Dedifferentiated amniotic fluid mesenchymal stem cell (primary cell): ENCODE results near the gene SLC6A9.
A peak's percentile ranks its signal among the peaks of the same experiment; 100 is the strongest.

Experiments used
- DNase-seq: peaks from one replicate; pipeline ENCODE4 v3.0.0-alpha.2; 2016; ENCODE audit errors: extremely low spot score

Gene SLC6A9

DNA sequence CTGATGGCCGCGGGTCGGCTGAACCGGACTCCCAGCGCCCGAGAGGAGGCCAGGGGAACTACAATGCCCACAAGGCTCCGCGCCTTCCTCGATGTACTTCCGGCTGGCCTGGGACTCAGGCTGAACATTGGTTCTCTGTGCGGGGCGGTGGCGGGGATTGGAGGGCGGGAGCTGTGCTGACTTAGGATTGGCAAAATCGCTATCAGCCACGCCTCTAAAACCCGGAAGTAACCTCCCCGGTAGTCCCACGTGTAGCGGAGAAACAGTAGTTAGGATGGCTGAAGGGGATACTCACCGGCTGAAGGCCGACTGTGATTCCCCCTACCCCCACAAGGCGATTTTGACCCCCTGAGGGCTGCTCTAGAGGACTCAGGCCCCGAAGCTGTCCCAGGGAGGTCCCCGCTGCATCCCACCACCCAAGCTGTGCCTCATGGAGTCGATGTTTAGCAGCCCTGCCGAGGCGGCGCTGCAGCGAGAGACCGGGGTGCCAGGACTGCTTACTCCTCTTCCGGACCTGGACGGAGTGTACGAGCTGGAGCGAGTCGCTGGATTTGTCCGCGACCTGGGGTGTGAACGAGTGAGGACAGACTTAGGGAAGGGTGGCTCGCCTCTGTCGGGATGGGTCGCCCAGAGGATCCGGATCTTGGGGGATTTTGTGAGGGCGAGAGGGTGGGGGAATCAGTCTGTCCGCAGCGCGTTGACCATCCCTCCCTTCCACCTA, 61.4 kb downstream of the SLC6A9 start, which contains the start of gene DPH2:
DPH2 (plus strand) TSS at position 265 of the 721 bp plus-strand sequence; CDS start at position 431, 166 bp downstream.
- DNase-seq, result peak; percentile 97

DNA sequence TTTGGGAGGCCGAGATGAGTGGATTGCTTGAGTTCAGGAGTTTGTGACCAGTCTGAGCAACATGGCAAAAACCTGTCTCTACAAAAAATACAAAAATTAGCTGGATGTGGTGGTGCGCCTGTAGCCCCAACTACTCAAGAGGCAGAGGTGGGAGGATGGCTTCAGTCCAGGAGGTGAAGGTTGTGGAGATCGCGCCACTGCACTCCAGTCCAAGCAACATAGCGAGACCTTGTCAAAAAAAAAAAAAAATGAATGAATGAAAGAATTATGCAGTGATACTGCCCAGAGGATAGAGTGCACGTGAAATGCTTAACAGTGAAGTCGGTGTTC, 61.9 kb downstream of the SLC6A9 start:
- no peak for DNase-seq

DNA sequence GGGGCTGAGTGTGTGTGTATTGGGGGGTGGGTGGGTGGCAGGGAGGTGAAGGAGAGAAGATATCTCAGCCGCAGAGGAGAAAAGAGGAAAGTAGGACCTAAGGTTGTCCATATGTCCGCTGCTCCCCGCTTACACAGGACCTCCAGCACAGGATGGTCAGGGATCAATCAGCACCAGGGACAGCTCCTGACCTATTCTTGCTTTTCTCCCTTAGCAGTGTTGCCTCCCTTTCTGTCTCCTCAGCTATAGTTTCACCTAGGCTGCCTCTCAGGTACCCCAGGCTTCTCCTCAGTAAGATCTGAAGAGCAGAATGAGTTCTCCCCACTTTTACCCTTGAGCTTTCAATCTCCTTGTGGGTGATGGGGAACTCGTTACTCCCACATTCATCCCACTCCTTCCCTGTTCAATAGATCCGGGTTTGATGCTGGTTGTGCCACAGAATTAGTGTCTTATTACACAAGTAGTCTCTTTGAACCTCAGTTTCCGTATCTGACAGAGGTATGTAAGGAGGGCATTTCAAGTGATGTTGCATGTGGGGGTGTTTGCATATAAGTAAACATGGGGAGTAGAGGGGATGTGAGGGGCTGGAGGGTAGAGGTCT, 62.8 kb downstream of the SLC6A9 start:
- DNase-seq, result no peak

DNA sequence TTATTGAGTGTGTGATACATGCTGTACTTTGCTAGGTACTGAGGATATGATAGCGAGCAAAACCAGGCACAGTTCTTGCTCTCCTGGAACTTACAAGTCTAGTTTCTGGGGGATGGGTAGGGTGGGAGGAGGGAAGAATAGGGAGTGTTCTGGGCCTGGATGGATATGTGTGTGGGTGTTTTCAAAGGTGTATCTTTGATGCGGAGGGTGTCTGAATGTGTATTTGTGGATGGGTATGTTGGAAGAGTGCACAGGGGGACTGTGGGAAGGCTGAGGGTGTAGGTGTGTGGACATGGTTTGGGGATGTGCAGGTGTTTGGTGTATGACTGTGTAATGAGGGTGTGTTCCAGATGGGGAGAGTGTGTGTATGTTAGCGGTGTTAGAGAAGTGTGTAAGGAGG, 65.9 kb downstream of the SLC6A9 start:
- no peak for DNase-seq

DNA sequence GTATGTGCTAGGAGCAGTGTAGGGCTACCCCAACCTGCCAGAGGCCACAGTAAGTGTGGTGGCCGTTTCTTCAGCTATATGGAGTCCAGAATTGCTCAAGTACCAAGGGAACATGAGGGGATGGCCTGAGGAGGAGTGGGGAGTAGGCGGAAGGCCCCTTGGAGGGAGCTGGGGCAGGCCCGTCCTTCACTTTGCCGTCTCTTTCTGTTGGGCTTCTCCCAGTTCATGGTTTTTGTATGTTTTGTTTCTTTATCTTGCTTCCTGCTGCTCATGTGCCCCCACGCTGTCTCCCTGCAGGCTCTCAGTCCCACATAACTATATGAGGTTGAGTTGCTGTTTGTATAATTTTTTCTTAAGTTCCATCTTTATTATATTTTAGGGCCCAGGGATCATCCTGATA, 67.4 kb downstream of the SLC6A9 start:
- DNase-seq, result no peak

DNA sequence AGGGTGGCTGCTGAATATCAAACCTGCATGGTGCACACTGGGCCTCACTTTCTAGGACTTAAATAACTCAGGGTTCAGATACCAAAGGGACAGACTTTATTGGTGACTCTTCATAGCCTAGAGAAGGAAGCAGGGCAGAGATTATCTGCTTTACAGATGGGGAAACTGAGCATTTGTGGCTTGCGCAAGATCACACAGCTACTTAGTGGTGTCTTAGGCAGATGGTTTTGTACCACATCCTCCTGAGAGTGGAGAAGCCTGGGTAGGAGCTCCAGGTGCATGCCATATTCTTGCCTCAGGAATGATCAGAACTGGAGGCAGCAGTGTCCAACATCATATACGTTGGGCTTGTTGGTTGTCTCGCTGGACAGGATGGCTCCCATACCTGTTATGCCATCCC, 68.3 kb downstream of the SLC6A9 start:
- no peak for DNase-seq

DNA sequence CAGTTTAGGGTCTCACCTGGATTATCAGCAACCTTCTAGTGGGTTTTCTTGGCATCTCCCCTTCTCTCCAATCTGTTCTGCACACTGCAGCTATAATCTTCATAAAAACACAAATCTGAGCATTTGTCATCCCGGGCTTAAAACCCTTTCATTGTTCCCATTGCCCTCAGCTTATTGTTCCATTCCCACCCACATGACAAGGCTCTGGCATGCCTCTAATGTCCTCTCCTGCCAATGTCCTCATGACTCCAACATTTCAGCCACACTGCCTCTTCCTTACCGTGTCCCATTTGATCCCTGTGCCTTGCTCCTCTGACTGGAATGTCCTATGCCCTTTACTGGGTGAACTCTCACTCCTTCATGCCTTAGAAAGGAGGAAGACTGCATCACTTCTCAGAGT, 68.9 kb downstream of the SLC6A9 start:
- DNase-seq, result no peak

DNA sequence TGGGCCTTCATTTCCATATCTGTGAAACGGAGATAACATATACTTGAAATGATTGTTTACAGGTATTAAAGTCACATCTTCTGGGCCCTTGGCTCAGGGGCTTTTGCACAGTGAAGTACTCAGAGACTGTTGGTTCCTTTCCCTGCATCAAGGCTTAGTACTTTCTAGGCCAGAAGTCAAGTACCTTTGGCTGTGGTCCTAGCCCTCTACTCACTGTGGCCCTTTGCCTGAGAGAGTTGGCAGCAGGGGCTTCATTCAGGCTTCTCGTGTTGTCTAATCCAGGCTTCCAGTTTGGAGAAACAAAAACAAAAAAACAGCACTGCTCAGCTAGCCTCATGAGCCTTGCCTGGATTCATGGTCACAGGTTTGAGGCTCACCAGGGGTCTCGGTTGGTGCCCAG, 69.6 kb downstream of the SLC6A9 start:
- no peak for DNase-seq

DNA sequence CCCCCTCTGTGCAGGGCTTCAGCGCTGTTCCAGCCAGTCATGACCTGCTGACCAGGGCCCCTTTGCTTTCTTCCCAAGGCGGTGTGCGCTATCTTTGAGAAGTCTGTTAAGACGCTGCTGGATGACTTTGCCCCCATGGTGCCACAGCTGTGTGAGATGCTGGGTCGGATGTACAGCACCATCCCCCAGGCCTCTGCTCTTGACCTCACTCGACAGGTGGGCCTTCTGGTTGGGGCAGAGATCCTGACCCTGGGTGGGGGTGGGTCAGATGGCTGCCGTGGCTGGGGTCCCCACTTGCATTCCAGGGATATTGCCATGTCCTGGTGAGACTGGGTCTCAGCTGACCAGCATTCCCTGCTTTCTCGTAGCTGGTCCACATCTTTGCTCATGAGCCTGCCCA, 70.5 kb downstream of the SLC6A9 start:
- DNase-seq, result no peak

DNA sequence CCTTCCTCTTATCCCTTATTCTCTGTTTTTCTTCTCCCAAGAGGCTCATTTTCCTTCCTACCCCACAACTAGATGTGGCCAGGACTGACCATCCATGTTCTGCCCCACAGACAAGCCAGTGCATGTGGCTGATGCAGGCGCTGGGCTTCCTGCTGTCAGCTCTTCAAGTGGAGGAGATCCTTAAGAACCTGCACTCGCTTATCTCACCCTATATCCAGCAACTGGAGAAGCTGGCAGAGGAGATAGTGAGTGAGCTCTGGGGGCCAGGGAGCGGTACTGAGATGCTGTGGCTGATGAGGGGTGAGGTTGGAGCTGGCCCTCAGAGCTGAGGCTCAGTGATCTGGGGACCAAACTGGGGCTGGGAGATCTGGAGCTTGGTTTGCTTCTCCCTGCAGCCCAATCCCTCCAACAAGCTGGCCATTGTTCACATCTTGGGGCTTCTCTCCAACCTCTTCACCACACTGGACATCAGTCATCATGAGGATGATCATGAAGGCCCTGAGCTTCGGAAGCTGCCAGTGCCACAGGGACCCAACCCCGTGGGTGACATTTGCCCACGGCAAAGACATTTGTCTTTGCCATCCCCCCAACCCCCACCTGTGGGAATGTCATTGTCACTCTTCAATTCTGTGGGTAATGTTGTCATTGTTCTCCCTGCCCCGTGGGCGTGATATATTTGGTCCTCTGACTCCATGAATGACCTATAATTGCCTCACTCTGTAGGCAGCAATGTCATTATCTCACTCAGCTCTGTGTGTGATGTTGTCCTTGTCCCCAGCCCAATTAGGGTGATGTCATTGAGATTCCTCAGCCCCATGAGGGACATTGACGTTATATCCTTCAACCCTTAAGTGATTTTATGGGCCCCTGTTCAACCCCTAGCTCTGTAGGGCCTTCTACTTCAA, 72.7 kb downstream of the SLC6A9 start:
- no peak for DNase-seq

DNA sequence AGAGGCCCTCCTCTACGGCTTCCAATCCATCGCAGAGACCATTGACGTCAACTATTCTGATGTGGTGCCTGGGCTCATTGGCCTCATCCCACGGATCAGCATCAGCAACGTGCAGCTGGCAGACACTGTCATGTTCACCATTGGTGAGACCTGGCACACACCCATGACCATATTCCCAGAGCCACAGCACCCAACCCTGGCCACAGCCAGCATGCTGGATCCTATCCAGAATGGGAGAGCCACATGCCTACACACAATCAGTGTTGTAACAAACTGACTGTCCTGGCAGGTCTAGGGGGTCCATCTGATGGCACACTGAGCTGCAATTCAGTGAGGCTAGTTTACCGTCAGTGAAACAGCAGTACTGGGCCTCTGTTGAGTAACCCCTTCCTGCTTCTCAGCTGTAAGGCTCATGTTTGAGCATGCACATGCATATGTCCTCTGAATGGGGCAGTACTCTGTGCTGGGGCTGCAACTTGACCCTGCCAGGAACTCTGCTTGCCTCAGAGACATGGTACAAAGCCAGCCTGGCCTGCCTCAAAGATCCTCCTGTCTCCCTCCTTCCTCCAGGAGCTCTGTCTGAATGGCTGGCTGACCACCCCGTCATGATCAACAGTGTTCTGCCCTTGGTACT, 73.7 kb downstream of the SLC6A9 start:
- no peak for DNase-seq

DNA sequence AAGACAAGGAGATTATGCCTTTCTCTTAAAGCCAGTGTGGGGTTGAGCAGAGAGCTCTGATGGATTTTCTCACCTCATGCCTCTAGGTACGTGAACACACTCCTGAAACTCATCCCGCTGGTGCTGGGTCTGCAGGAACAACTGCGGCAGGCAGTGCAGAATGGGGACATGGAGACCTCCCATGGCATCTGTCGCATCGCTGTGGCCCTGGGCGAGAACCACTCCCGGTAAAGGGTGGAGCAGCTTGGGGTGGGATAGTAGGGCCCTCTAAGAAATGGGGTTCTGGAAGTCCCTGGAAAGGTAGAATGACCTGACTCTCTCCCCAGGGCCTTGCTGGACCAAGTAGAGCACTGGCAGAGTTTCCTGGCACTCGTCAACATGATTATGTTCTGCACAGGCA, 75.0 kb downstream of the SLC6A9 start:
- no peak for DNase-seq

DNA sequence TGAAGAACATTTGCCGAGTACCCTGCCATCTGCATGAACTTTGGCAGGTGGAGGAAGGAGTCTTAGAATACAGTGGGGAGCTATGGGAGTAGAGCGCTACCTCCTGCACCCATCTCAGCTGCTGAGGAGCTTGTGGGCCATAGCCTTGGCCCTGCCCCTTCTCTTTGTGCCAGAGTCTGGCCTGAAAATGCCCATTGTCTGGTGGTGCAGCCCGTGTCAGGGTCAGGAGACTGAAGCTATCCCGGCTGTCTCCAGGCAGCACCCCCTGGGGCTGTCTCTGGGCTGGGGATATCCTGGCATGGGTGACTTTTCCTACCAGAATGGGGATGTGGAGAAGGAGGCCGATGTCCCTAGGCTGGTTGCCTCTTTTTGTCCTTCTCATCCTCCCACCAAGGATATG, 77.2 kb downstream of the SLC6A9 start:
- DNase-seq, result no peak

DNA sequence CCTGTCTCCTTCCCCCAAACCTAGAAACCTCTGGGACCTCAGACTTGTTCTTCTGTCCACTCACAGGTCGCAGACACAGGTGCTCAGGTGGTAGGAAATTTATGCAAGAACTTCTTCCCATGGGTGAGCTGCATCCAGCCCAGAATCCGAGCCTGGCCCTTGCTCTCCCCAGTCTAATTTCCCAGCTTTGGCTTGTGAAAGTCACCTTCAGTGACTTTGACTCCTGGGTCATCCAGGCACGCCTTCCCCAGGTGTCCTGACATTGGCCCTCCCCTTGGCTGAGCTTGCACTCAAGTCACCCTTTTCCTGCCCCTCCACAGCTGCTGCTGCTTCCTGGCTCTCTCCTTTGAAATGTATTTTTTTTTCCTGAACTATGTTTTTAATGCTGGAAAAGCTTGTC, 77.9 kb downstream of the SLC6A9 start:
- DNase-seq, result no peak

DNA sequence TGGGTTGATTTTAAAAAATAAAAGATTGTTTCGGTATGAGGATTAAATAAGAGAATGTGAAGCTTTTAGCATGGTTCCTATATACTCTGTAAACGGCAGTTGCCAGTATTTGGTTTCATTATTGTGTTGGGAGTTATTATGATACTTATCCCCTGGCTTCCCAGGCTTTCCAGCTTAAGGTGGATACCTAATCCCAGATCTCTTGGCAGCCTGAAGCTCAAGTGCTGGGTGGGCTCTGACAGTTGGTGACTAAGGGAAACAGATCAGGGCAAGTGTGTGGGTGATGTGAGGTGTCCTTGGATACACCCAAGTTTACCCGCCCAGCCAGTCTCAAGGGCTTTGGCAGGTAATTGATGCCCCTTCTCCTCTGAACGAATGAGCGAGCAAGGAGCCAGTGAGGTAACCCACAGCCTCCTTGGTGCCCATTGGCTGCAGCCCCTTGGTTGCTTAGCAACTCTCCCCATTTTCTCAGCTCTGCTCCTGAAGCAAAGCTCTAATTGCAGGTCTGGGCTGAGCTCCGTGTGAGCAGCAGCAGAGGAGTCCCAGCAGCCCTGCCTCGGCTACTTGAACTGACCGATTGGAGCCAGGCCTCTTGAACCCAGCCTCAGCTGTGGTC, 78.4 kb downstream of the SLC6A9 start:
- no peak for DNase-seq

DNA sequence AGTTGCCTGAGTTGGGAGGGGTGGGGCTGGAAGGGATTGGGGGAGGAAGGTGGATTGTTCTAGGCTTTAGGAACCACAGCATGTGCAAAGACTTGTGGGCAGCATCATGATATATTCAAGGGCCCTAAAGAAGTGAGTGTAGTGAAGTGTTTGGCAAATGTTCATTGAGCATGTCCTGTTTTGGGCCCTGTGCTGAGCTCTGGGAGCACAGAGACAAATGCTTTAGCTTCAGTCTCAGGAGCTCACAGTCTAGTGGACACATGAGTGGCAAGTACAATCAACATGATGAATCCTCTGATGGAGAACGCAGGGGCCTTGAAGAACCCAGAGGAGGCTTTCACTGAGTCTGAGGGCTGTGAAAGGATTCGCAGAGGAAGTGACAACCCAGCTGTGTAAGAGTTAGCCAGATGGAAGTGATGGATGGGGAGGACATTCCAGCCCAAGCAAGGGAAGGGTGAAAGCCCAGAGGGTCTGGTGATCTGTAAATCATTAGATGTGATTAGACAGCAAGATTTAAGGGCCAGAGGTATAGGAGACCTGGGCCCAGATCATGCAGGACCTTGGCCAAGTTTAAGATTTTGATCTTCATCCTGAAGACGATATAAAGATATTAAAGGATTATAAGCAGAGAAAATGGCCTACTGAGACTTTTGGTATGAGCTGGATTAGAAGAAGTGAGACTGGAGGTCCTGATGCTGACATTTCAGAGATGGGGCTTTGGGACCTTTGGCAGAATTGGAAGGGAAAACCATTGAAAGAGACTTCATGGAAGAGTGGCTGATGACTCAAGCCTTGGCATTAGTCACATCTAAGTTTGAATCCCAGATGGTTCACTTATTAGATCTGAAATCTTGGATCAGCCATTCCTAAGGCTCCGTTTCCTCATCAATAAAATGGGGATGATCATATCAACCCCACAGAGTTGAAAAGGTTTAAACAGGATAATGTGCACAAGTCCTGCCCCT, 80.0 kb downstream of the SLC6A9 start:
- DNase-seq, result no peak

DNA sequence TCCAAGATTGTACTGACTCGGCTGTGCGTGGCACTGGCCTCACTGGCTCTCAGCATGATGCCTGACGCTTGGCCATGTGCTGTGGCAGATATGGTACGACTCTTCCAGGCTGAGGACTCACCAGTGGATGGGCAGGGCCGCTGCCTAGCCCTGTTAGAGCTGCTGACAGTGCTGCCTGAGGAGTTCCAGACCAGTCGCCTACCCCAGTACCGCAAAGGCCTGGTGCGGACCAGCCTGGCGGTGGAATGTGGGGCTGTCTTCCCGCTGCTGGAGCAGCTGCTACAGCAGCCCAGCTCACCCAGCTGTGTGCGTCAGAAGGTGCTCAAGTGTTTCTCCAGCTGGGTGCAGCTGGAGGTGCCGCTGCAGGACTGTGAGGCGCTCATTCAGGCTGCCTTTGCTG, 81.6 kb downstream of the SLC6A9 start:
- no peak for DNase-seq

DNA sequence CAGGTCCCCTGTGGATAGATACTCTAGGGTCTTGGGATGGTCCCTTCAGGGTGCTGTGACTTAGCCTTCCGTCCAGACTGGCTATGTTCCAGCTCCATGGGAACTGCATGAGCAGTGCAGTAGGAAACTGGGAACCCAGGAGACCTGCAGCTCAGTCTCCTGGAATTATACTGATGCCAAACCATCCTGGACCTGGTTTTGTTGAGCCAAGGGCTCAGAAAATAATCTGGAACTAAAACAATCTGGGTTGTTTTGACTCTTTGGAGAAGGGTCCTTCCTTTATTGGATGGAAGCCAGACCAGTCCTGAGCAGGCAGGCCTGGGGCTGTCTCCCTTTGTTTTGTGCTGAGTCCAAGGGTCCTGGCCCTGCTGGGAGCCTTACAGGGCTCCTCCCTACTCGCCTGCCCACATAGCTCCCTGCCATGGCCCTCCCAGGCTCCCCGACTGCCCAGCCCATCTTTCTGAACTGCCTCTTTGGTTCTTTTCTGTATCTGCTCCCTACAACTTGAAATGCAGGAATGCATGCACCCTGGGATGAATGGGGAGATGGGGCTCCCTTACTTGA, 83.3 kb downstream of the SLC6A9 start:
- DNase-seq, result no peak

DNA sequence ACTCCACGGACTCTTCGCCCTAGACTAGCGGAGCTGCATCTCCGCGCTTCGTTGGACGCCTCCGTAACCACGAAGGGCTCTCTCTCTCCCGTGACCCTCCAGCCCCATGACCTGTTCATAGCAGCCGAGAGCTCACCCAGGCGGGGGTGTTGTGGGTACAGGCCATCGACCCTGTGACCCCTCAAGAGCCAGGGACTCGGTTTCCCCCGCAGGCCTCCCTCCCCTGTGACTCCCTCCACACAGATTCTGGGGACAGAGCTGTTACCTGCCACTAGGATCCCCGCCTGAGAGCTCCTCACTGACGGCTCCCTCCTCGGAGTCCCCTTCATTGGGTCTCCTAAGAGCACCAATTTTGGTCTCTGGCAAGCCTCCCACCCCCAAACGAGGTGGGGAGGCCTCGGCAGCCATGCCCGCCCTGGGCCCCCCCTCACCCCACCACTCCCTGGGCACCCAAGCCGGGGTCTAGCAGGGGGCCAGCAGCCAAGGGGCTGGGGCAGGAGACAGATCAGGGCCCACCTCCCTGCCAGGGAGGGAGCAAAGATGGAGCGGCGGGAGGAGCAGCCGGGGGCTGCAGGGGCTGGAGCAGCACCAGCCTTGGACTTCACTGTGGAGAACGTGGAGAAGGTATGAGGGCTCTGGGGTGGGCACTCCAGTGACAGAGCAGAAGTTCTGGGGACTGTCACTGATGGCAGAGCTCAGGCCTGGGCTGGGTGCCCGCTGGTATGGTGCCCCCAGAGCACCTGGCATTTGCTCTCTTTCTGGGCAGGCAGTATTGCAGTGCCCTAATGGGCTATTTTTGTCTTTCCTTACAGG, 84.0 kb downstream of the SLC6A9 start:
- no peak for DNase-seq
